COLO668 (cell line): Measurements from ENCODE around the gene SLC6A11.

ENCODE experiments used
- DNase-seq: peaks from one replicate; lab custom pipeline; 2025; ENCODE audit not compliant: unreplicated experiment; lab: John Stamatoyannopoulos, UW

SLC6A11 gene

GRCh38 chr3:10975695-10976234 is 159.7 kb downstream of the SLC6A11 start:
- no peak for DNase-seq

GRCh38 chr3:10976770-10977169 is 160.7 kb downstream of the SLC6A11 start:
- no peak for DNase-seq

GRCh38 chr3:10977892-10978510 is 162.0 kb downstream of the SLC6A11 start:
- no peak for DNase-seq

- DNase-seq: no peak
Observed at GRCh38 chr3:10978956-10979355, 162.9 kb downstream of the SLC6A11 start.

GRCh38 chr3:10980312-10980711 is 164.3 kb downstream of the SLC6A11 start:
- DNase-seq: no peak

- DNase-seq: no peak
Observed at GRCh38 chr3:10981031-10981430, 165.0 kb downstream of the SLC6A11 start.

GRCh38 chr3:10981961-10982360 is 165.9 kb downstream of the SLC6A11 start:
- DNase-seq: no peak

GRCh38 chr3:10982782-10983181 is 166.8 kb downstream of the SLC6A11 start:
- no peak for DNase-seq

- peak; percentile 1 for DNase-seq
Observed at GRCh38 chr3:10983219-10983916, 167.3 kb downstream of the SLC6A11 start.

GRCh38 chr3:10984371-10984896 is 168.4 kb downstream of the SLC6A11 start:
- no peak for DNase-seq

GRCh38 chr3:10985181-10985580 is 169.2 kb downstream of the SLC6A11 start:
- no peak for DNase-seq

GRCh38 chr3:10986592-10986991 is 170.6 kb downstream of the SLC6A11 start:
- DNase-seq: no peak

GRCh38 chr3:10988001-10988665 is 172.1 kb downstream of the SLC6A11 start:
- no peak for DNase-seq

- no peak for DNase-seq
Observed at GRCh38 chr3:10988991-10989484, 173.0 kb downstream of the SLC6A11 start.
